HPDE6-E6E7 (cell line): ENCODE measurements around the gene DHX57.

Source experiments
- DNase-seq: peaks from one replicate; pipeline ENCODE4 v3.0.0; 2011; ENCODE audit warnings: missing footprints; ENCODE audit errors: extremely low spot score

Gene DHX57, protein sequence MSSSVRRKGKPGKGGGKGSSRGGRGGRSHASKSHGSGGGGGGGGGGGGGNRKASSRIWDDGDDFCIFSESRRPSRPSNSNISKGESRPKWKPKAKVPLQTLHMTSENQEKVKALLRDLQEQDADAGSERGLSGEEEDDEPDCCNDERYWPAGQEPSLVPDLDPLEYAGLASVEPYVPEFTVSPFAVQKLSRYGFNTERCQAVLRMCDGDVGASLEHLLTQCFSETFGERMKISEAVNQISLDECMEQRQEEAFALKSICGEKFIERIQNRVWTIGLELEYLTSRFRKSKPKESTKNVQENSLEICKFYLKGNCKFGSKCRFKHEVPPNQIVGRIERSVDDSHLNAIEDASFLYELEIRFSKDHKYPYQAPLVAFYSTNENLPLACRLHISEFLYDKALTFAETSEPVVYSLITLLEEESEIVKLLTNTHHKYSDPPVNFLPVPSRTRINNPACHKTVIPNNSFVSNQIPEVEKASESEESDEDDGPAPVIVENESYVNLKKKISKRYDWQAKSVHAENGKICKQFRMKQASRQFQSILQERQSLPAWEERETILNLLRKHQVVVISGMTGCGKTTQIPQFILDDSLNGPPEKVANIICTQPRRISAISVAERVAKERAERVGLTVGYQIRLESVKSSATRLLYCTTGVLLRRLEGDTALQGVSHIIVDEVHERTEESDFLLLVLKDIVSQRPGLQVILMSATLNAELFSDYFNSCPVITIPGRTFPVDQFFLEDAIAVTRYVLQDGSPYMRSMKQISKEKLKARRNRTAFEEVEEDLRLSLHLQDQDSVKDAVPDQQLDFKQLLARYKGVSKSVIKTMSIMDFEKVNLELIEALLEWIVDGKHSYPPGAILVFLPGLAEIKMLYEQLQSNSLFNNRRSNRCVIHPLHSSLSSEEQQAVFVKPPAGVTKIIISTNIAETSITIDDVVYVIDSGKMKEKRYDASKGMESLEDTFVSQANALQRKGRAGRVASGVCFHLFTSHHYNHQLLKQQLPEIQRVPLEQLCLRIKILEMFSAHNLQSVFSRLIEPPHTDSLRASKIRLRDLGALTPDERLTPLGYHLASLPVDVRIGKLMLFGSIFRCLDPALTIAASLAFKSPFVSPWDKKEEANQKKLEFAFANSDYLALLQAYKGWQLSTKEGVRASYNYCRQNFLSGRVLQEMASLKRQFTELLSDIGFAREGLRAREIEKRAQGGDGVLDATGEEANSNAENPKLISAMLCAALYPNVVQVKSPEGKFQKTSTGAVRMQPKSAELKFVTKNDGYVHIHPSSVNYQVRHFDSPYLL (N-terminal part only)

GRCh38 chr2:38875576-38876367 lies at the start of gene DHX57, which contains the start of gene MORN2:
DHX57 (minus strand) TSS chr2:38875934; CDS start chr2:38868405, 7,529 bp downstream.
MORN2 (plus strand) TSS chr2:38875976.
- peak; percentile 89 for DNase-seq

DNA sequence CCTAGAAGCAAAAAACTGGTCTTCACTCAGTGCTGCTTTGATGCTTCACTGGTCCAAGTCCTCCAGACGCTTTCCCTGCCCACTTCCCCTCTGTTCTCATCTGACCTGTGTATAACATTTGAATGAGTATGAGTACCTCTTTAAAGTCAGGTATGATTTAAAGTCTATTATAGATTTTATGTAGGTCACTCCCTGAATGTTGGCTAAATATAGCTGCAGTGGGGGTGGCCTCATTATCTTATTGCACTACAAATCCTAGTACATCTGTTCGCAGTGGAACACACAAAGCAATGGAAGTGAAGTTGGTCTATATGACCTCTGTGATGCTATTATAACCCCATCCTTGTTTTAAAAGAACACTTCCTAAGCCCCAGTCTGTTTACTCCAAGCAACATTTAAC lies 47.2 kb upstream of the DHX57 start:
- DNase-seq = no peak

DNA sequence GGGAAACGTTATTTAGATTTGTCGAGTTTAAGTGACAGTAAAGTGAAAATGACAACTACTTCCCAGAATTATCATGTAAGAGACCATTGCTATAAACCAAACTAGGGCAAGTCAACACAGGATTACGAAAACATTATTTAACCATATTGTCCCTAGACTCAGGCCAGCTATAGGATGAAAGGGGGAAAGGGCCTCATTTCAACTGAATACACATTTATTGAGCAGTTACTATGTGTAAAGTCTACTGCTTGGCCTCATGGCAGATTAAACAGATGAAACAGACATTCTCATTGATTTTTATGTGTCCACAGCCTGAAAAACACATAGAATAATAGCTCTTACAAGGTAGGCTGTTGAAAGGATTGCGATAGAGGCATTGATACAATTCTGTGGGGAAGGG lies 46.7 kb upstream of the DHX57 start:
- DNase-seq = no peak

- no peak for DNase-seq
Observed at GRCh38 chr2:38912619-38913018, 36.9 kb upstream of the DHX57 start.

- DNase-seq = no peak
Observed at GRCh38 chr2:38911191-38911590, 35.5 kb upstream of the DHX57 start.

GRCh38 chr2:38909872-38910271 lies 34.1 kb upstream of the DHX57 start:
- no peak for DNase-seq

- DNase-seq = no peak
Observed at GRCh38 chr2:38907743-38908562, 32.2 kb upstream of the DHX57 start.

- DNase-seq = no peak
Observed at GRCh38 chr2:38907242-38907641, 31.5 kb upstream of the DHX57 start.

DNA sequence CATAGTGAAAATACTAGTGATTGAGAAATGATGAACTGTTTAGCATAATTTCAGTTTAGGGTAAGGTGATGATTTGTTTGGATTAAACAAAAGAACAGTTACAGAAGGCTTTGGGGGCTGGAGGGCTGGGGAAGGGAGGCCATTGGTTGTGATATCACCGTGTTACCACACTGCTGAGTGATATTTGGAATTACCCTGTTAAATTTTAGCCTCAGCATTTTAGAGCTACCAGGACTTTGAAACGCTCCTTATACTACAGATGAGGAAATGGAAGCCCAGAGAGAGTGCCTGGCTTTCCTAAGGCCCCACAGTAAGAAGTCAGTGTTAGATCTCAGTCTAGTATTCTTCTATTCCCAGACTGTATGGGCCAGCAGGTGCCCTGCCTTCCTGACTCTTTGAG lies 29.5 kb upstream of the DHX57 start:
- no peak for DNase-seq

DNA sequence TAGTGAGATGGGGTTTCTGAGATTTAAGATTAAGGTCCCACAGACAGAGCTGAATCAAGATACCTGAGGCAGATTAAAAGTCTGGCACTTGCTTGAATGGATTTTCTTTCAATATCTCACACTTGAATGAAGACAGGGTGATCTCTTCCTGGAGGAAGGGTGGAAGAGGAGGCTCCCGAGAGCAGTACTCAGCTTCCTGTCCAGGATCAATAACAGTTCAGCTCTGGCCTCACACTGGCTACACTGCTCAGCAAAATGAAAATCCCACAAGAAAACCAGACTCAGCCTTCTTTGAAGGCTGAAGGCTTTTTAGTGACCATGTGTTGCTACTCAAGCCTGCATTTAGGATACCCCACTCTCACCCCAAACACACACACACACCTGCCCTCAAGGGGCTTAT lies 25.0 kb upstream of the DHX57 start:
- no peak for DNase-seq

DNA sequence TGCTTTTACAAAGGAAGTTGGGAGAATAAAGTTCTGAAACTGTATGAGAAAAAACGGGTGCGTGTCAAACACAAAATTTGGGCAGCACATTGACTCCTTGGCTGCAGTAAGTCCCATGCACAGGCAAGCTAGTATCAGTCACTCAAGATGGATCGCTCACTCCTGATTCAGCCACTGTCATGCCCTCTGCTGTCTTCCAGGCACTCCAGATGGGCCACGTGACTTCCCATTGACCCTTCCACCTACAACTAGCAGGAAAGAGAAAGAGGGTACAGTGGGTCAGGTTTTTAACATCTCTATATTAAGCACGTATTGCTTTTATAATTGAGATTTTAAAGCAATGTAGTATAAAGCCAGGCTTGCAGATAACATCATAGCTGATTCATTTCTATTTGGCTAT lies 22.5 kb upstream of the DHX57 start:
- no peak for DNase-seq

GRCh38 chr2:38892819-38893218 lies 17.1 kb upstream of the DHX57 start:
- DNase-seq = no peak

DNA sequence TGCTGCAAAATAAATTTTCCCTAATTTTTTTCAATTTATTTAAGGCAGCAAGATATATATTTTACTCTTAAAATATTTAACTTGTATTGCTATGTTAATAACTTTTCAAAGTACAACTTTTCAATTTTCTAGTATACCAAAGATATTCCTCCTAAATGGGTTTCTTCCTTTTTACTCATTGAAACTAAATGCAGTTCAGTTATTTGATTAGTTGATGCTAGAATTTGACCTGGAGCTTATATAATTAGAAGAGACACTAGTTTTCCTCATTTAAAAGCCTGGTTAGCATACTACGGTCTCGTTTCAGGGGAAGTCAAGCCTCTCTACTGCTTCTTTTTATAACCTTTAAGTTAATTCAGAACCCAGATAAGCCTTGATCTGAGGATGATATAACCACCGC lies 13.8 kb upstream of the DHX57 start, which contains the start of gene ARHGEF33:
TSS of gene ARHGEF33 (plus strand) at position 301 of the 400 bp plus-strand sequence. CDS start 29,573 bp downstream, outside the sequence.
- DNase-seq = no peak

- DNase-seq = no peak
Observed at GRCh38 chr2:38889045-38889444, 13.3 kb upstream of the DHX57 start.

DNA sequence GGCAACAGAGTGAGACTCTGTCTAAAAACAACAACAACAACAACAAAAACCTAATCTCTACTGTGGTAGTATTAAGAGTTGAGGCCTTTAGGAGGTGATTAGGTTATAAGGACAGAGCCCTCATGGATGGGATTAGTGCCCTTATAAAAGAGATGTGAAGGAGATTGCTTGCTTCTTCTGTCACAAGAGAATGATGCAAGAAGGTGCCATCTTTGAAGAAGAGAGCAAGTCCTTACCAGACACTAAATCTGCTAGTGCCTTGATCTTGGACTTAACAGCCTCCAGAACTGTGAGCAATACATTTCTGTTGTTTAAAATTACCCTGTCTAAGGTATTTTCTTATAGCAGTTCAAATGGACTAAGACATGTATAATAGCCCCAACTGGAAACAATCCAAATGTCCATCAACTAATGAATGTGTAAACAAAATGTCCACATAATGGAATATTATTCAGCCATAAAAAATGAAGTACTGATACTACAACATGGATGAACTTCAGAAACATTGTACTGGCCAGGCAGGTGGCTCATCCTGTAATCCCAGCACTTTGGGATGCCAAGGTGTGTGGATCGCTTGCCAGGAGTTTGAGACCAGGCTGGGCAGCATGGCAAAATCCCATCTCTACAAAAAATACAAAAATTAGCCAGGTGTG lies 12.3 kb upstream of the DHX57 start:
- DNase-seq = no peak

DNA sequence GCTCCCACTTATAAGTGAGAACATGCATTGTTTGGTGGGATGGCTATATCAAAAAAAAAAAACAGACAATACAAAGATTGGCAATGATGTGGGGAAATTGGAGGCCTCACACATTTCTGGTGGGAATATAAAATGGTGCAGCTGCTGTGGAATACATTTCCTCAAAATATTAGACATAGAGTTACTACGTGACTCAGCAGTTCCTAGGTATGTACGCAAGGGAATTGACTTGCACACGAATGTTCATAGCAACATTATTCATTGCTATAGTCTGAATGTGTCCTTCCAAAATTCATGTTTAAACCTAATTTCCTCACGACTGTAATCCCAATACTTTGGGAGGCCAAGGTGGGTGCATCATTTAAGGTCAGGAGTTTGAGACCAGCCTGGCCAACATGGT lies 11.6 kb upstream of the DHX57 start:
- no peak for DNase-seq

- DNase-seq = no peak
Observed at GRCh38 chr2:38886063-38886462, 10.3 kb upstream of the DHX57 start.

- DNase-seq = no peak
Observed at GRCh38 chr2:38876407-38876806, 673 bp upstream of the DHX57 start.

DNA sequence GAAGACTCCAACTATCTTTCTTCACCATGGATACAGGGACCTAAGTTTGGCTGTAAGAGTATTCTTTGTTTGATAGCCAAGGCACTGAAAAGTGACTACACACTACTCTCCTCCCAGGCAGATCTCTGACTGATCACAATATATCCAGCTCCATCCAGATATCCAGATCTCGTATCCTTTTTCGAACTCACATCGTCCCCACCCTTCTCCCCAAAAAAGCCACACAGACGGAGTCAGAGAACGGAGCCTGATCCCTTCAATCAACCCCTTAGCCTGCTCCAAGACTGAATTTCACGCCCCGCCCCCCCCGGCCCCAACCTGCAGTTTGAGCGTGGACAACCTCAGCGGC lies 533 bp downstream of the DHX57 start:
- no peak for DNase-seq

GRCh38 chr2:38873763-38874162 lies 2.0 kb downstream of the DHX57 start:
- DNase-seq = no peak
